Measurements from ENCODE around the gene FOXA3.

DNA sequence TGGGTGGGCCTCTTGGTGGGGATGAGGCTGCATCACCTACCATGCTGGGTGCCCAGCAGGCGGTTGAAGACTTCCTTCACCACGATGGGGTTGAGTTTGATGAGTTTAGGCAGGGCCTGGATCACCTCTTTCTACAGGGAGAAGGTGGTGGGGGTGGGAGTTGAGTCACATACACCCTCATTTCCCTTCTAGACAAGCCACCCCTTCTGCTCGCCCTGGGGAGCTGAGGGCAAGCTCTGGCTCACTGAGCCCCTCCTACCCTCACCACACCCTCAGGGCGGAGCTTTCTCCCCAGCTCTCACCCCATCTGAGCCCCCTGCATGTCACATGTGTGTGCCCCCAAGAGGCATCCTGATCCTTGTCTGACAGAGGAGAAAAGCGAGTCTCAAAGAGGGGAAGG is 41.4 kb upstream of the FOXA3 start:
- TF ChIP-seq CTCF (conservative IDR thresholded peaks at IDR 0.05; ENCODE audit: low read depth, low read length) = no peak
- no peak for TF ChIP-seq POLR2A (IDR thresholded peaks at IDR 0.05; ENCODE audit: low read depth, low read length)
- TF ChIP-seq MXI1 (IDR thresholded peaks at IDR 0.05; ENCODE audit: borderline replicate concordance, low read depth, low read length) = no peak
- no peak for TF ChIP-seq SMC3 (IDR thresholded peaks at IDR 0.05; ENCODE audit: low read depth, low read length)
- no peak for TF ChIP-seq RAD21 (IDR thresholded peaks at IDR 0.05; ENCODE audit: low read length)
- no peak for TF ChIP-seq CEBPB (IDR thresholded peaks at IDR 0.05; ENCODE audit: low read depth, low read length)
- no peak for TF ChIP-seq RFX5 (IDR thresholded peaks at IDR 0.05; ENCODE audit: low read depth, low read length)
- TF ChIP-seq NFE2L2 (IDR thresholded peaks at IDR 0.05; ENCODE audit: low read depth, low read length) = no peak
- TF ChIP-seq FOS (IDR thresholded peaks at IDR 0.05; ENCODE audit: low read depth, low read length) = no peak
- no peak for TF ChIP-seq RCOR1 (IDR thresholded peaks at IDR 0.05; ENCODE audit: insufficient replicate concordance, low read length)

Data from IMR-90 (cell line).